ENCODE measurements around the gene FKRP. TPM values are rescaled to one million over a fixed set of nuclear protein-coding genes. Genes with fewer than 3 reads are reported as not detected.

Gene FKRP
- total RNA-seq, 4 donors from 2014 or later: 15.7 to 20.4 (median 17.7) TPM

DNA sequence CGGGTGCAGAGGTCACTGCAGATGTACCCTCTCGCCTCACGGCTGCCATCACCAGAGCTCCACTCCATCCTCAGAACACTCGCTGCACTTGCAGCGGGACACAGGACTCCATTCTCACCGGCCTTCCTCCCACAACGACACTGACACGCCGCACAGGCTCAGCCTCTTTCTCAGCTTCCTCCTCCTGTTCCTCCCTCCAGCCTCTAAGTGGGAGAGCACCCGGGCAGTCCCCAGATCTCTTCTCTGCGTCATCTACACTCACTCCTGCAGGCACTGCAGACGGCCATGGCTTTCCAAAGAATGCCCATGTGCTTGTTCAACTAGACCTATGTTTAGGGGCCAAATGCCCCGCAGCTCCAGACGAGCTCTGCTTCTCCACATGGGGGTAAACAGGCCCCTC, 14.3 kb upstream of the FKRP start:
- no peak for TF ChIP-seq POLR2A (IDR thresholded peaks at IDR 0.05)
- no peak for TF ChIP-seq CTCF (IDR thresholded peaks at IDR 0.05)
- TF ChIP-seq EP300 (IDR thresholded peaks at IDR 0.05): no peak
- H3K4me1 ChIP-seq: peaks cover 0 to 90% (median 16%) of the 10 kb centered on the region in 4 donors
- DNase-seq (ENCODE audit: low spot score in 2 of 2): no peak
- H3K9me3 ChIP-seq: no peaks in the 10 kb centered on the region
- no peak overlapping the region for H3K4me3 ChIP-seq
- H3K36me3 ChIP-seq: peaks cover 0 to 89% (median 20%) of the 10 kb centered on the region in 3 donors
- peak overlapping the region in 2 of 4 donors; percentile 41 to 69 for H3K27ac ChIP-seq
- H3K27me3 ChIP-seq: no peaks in the 10 kb centered on the region
- 63 to 72% methylated on average over 14 of the region's 14 CpGs for WGBS, 2 donors

- 79 to 85% methylated on average over 28 of the region's 28 CpGs for WGBS, 2 donors
- H3K27ac ChIP-seq: peak overlapping the region in 2 of 4 donors; percentile 41 to 69
These were observed 13.5 kb upstream of the FKRP start for GRCh38 chr19:46732172-46732938.

GRCh38 chr19:46732966-46733689, 12.7 kb upstream of the FKRP start:
- no peak overlapping the region for H3K4me3 ChIP-seq
- no peaks in the 10 kb centered on the region for H3K27me3 ChIP-seq
- no peak for DNase-seq (ENCODE audit: low spot score in 2 of 2)
- TF ChIP-seq CTCF (IDR thresholded peaks at IDR 0.05) (peak in 1 of 5 experiments; percentile 22), POLR2A (IDR thresholded peaks at IDR 0.05) (no peak), EP300 (IDR thresholded peaks at IDR 0.05) (peak in 1 of 2 donors; percentile 59)
- 70 to 77% methylated on average over 22 to 23 of the region's 23 CpGs for WGBS, 2 donors
- no peaks in the 10 kb centered on the region for H3K9me3 ChIP-seq
- H3K27ac ChIP-seq: peak overlapping the region in 3 of 4 donors; percentile 34 to 69 (median 41)
- H3K36me3 ChIP-seq: peaks cover 0 to 89% (median 13%) of the 10 kb centered on the region in 3 donors
- peaks cover 0 to 89% (median 16%) of the 10 kb centered on the region in 4 donors for H3K4me1 ChIP-seq

More at GRCh38 chr19:46732172-46732938, 13.5 kb upstream of the FKRP start:
- Histone ChIP-seq H3K4me1 (peaks cover 0 to 90% (median 16%) of the 10 kb centered on the region in 4 donors), H3K9me3 (no peaks in the 10 kb centered on the region), H3K4me3 (no peak overlapping the region), H3K27me3 (no peaks in the 10 kb centered on the region), H3K36me3 (peaks cover 0 to 89% (median 17%) of the 10 kb centered on the region in 3 donors)
- no peak for DNase-seq (ENCODE audit: low spot score in 2 of 2)
- no peak for TF ChIP-seq EP300 (IDR thresholded peaks at IDR 0.05)
- no peak for TF ChIP-seq POLR2A (IDR thresholded peaks at IDR 0.05)
- no peak for TF ChIP-seq CTCF (IDR thresholded peaks at IDR 0.05)

GRCh38 chr19:46733690-46734292, 12.1 kb upstream of the FKRP start:
- Histone ChIP-seq H3K4me3 (no peak overlapping the region), H3K27me3 (no peaks in the 10 kb centered on the region), H3K27ac (peak overlapping the region in 2 of 4 donors; percentile 41 to 69), H3K9me3 (no peaks in the 10 kb centered on the region), H3K4me1 (peaks cover 0 to 89% (median 16%) of the 10 kb centered on the region in 4 donors), H3K36me3 (peaks cover 0 to 85% (median 13%) of the 10 kb centered on the region in 3 donors)
- DNase-seq (ENCODE audit: low spot score in 2 of 2): no peak
- peak in 1 of 5 experiments; percentile 3 for TF ChIP-seq CTCF (IDR thresholded peaks at IDR 0.05)
- TF ChIP-seq POLR2A (IDR thresholded peaks at IDR 0.05): no peak
- WGBS, 2 donors: 64 to 69% methylated on average over 11 of the region's 11 CpGs
